ENCODE measurements around the gene ARHGAP15. TPM values are rescaled to one million over a fixed set of nuclear protein-coding genes. Genes with fewer than 3 reads are reported as not detected.

Gene ARHGAP15
- total and polyA plus RNA-seq, 3 experiments from 2014 or later: 41.3 to 328 (median 41.4) TPM

DNA sequence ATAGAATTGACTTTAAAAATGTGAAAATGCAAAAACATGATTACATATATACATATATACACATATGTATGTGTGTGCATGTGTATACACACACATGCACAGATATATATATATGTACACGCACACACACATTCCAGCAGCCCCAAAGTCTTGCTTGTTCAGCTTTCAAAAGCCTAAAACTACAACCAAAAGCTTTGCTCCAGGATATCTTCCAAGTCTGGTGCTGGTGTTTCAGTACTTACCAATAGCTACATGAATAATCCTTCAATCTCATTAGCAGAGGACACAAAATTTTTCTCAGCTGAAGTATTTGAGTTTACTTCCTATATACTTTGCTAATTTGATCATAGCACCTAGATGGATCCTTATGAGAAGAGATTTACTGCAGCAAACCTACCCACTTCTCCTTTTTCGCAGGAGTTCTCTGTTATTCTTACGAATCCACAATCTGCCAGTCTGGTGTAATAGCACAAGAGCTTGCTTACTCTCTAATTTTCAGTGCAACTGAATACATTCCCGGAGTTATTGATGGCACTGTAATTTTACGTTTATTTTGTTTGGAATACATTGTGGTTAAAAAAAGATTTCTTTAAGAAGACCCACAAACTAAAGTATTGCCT, 553.3 kb downstream of the ARHGAP15 start:
- CTCF ChIA-PET: interaction anchor here (0.8 kb wide), 1 partner anchor 12 kb away, joined by 3 read pairs; no protein-coding TSS in a partner anchor
- Mint-ChIP-seq H3K36me3 (peaks cover 0 to 23% (median 6%) of the 10 kb centered on the region in 3 donors), H3K27me3 (no peaks in the 10 kb centered on the region), H3K27ac (peak overlapping the region in 2 of 8 donors; percentile 5 to 18), H3K4me3 (no peak overlapping the region), H3K9me3 (no peaks in the 10 kb centered on the region), H3K4me1 (peaks cover 27 to 75% (median 62%) of the 10 kb centered on the region in 3 donors)
- H3K4me3 ChIP-seq (ENCODE audit: low read length): no peak overlapping the region
- H3K27ac ChIP-seq (ENCODE audit: low read depth, low read length): no peak overlapping the region
- H3K9me3 ChIP-seq (ENCODE audit: low read length): no peaks in the 10 kb centered on the region
- POLR2A ChIA-PET: no interaction called here
- DNase-seq: no peak
- no peaks in the 10 kb centered on the region for H3K4me1 ChIP-seq (ENCODE audit: insufficient read depth, low read length)
- no peaks in the 10 kb centered on the region for H3K36me3 ChIP-seq (ENCODE audit: insufficient read depth, low read length)
- H3K27me3 ChIP-seq (ENCODE audit: insufficient read depth, low read length, poor library complexity, severe bottlenecking): no peaks in the 10 kb centered on the region

DNA sequence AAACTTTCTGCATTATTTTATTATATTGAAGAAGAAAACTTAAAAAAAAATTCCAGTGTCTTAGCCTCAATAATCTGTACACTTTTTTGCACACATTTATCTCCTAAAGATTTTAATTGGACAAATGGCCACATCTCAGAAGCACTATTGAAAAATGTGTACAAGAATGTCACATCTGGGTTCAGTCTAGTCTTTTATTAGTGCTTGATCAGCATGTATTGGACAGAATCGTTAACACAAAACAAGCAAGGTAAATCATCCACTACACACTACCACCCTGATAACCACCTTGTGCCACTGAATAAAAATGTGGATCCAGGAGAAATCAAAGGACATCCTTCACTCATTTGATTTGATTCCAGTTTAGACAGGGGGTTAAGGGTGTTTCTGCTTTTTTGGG, 554.8 kb downstream of the ARHGAP15 start:
- Mint-ChIP-seq H3K4me1 (peaks cover 31 to 74% (median 67%) of the 10 kb centered on the region in 3 donors), H3K4me3 (no peak overlapping the region), H3K9me3 (no peaks in the 10 kb centered on the region), H3K27ac (peak overlapping the region in 2 of 8 donors; percentile 21 to 22), H3K27me3 (no peaks in the 10 kb centered on the region), H3K36me3 (peaks cover 0 to 21% (median 5%) of the 10 kb centered on the region in 3 donors)
- no peak for DNase-seq
- Histone ChIP-seq H3K36me3 (ENCODE audit: insufficient read depth, low read length) (no peaks in the 10 kb centered on the region), H3K4me3 (ENCODE audit: low read length) (no peak overlapping the region), H3K27ac (ENCODE audit: low read depth, low read length) (no peak overlapping the region), H3K27me3 (ENCODE audit: insufficient read depth, low read length, poor library complexity, severe bottlenecking) (no peaks in the 10 kb centered on the region), H3K4me1 (ENCODE audit: insufficient read depth, low read length) (no peaks in the 10 kb centered on the region), H3K9me3 (ENCODE audit: low read length) (no peaks in the 10 kb centered on the region)
- POLR2A ChIA-PET: no interaction called here
- CTCF ChIA-PET: no interaction called here

DNA sequence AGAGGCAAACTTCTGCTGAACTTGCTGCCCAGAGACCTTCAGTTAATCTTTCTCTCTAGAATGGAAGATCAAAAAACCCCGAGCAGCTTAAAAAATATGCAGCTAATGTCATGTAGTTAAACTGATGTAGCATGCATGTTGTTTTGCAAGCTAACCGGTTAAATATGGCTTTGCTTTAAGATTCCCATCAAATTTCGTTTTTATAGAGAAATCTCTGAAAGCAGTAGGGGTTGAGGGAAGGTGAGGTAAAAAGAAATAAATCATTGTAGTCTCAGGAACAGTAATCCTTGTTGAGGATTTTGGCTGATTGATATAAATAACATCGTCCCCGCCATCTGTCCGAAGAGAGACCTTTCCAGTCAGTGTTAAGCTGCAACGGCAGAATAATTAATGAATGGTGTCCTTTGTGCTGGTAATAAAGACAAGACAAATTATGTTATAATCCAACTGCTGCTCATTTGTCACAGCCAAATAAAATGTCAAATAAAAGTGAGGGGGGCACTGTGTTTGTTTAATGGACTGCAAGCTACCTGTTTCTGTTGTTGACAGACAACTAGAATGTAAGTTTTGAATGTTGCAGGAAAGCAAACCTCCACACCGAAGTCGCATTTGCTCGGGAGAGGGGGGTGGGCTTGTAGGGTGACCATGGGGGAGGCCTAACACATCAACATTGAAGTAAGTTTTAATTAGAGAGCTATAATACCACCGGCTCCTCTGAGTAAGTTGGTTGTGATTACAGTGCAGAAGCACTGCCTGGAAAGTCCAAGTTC, 555.5 kb downstream of the ARHGAP15 start:
- no peaks in the 10 kb centered on the region for H3K4me1 ChIP-seq (ENCODE audit: insufficient read depth, low read length)
- no peak overlapping the region for H3K4me3 Mint-ChIP-seq
- CTCF ChIA-PET: no interaction called here

DNA sequence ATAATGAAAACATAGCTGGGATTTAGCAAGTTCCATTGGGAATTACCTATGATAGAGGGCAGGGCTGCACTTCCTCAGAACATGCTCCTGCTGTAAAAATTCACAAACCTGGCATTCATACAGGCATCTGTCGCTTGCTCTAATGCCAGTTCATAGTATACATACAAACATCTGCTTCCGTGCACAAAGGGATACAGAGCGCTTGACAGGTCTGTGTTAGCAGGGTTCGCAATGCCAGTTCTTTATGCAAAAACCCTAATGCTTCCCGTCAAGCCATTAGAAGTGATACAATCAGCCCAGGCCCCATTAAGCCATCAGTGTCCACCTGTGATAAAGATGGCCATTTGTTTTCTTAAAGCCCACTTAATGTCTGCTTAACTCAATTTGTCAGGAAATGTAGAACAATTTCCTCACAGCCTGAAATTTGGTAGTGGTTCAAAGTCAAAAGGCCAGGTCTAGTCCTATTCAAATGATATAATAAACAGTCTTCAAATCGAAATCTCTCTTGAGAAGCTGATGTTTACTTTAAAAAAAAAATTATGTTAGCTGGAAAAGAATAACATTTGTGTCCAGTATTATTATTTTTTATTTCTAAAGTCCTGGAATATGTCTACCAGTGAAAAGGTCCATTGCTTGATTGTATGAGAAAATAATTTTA, 556.3 kb downstream of the ARHGAP15 start:
- H3K36me3 Mint-ChIP-seq: peaks cover 0 to 27% (median 3%) of the 10 kb centered on the region in 3 donors
- H3K9me3 ChIP-seq (ENCODE audit: low read length): no peaks in the 10 kb centered on the region
- CTCF ChIA-PET: interaction anchor here (0.7 to 1.5 kb wide), 3 partner anchors 8 to 116 kb away, joined by 3 read pairs; no protein-coding TSS in a partner anchor
- no peak for DNase-seq
- no peak overlapping the region for H3K4me3 Mint-ChIP-seq
- no peaks in the 10 kb centered on the region for H3K27me3 Mint-ChIP-seq
- no peak overlapping the region for H3K27ac Mint-ChIP-seq
- H3K27ac ChIP-seq (ENCODE audit: low read depth, low read length): no peak overlapping the region
- H3K4me3 ChIP-seq (ENCODE audit: low read length): no peak overlapping the region
- H3K4me1 ChIP-seq (ENCODE audit: insufficient read depth, low read length): no peaks in the 10 kb centered on the region
- H3K4me1 Mint-ChIP-seq: peaks cover 38 to 70% (median 68%) of the 10 kb centered on the region in 3 donors
- no peaks in the 10 kb centered on the region for H3K36me3 ChIP-seq (ENCODE audit: insufficient read depth, low read length)
- POLR2A ChIA-PET: no interaction called here
- no peaks in the 10 kb centered on the region for H3K27me3 ChIP-seq (ENCODE audit: insufficient read depth, low read length, poor library complexity, severe bottlenecking)
- H3K9me3 Mint-ChIP-seq: no peaks in the 10 kb centered on the region

More for the DNA sequence above, 555.5 kb downstream of the ARHGAP15 start:
- POLR2A ChIA-PET: no interaction called here
- no peaks in the 10 kb centered on the region for H3K9me3 ChIP-seq (ENCODE audit: low read length)
- no peaks in the 10 kb centered on the region for H3K36me3 ChIP-seq (ENCODE audit: insufficient read depth, low read length)
- no peaks in the 10 kb centered on the region for H3K9me3 Mint-ChIP-seq
- H3K4me1 Mint-ChIP-seq: peaks cover 37 to 74% (median 70%) of the 10 kb centered on the region in 3 donors
- H3K27ac Mint-ChIP-seq: peak overlapping the region in 1 of 8 donors; percentile 21
- peaks cover 0 to 25% (median 3%) of the 10 kb centered on the region in 3 donors for H3K36me3 Mint-ChIP-seq
- no peak overlapping the region for H3K27ac ChIP-seq (ENCODE audit: low read depth, low read length)
- DNase-seq: no peak
- no peak overlapping the region for H3K4me3 ChIP-seq (ENCODE audit: low read length)
- no peaks in the 10 kb centered on the region for H3K27me3 ChIP-seq (ENCODE audit: insufficient read depth, low read length, poor library complexity, severe bottlenecking)
- no peaks in the 10 kb centered on the region for H3K27me3 Mint-ChIP-seq

DNA sequence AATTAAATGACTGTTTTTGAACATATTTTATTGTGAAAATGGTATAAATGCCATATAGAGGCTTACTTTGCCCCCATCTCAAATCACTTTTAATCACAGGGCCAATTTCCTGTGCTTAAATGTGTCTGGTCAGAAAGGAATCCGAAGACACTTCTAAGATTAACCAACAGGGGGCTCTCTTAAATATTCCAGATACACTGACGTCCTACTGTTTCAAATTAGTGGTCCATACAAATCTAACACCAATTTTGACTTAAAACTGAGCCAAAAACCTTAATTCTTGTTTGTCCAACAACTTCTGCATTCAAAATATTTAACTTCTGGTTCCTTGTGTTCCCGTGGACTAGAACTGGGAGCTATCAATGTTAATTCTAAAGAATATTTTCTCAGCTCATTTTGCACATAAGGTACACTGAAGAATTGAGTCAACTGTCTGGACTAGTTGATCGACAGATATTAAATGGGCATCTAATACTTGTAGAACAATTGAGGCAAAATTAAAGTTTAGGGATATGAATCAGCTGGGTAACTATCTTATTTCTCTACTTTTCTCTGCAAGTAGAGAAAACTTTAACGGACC, 557.5 kb downstream of the ARHGAP15 start:
- Mint-ChIP-seq H3K9me3 (no peaks in the 10 kb centered on the region), H3K4me3 (no peak overlapping the region), H3K27me3 (no peaks in the 10 kb centered on the region), H3K4me1 (peaks cover 38 to 71% (median 69%) of the 10 kb centered on the region in 3 donors), H3K36me3 (peaks cover 4 to 31% (median 7%) of the 10 kb centered on the region in 3 donors), H3K27ac (peak overlapping the region in 2 of 8 donors; percentile 63 to 75)
- no peak overlapping the region for H3K4me3 ChIP-seq (ENCODE audit: low read length)
- H3K27ac ChIP-seq (ENCODE audit: low read depth, low read length): no peak overlapping the region
- H3K36me3 ChIP-seq (ENCODE audit: insufficient read depth, low read length): no peaks in the 10 kb centered on the region
- DNase-seq: no peak
- H3K27me3 ChIP-seq (ENCODE audit: insufficient read depth, low read length, poor library complexity, severe bottlenecking): no peaks in the 10 kb centered on the region
- H3K4me1 ChIP-seq (ENCODE audit: insufficient read depth, low read length): no peaks in the 10 kb centered on the region
- CTCF ChIA-PET: interaction anchor here (0.8 to 1.5 kb wide), 2 partner anchors 15 to 16 kb away, joined by 3 read pairs; no protein-coding TSS in a partner anchor
- POLR2A ChIA-PET: no interaction called here
- no peaks in the 10 kb centered on the region for H3K9me3 ChIP-seq (ENCODE audit: low read length)

DNA sequence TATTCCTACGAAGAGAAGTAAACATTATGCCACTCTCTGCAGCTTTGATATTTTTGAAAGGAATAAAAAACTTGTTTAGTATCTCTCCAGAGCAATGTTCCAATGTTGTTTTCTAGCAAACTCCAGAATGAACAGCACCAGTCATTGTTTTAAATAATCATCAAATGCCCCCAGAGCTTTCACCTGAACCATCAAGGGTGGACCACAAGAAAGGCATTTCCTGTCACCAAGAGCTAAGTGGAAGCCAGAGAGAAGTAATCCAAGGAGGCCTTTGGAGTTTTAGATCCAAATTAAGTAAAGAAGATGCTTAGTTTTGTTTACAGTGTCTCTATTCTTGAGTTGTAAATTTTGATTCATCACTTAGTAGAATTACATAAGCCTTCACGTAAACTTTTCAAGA, 559.0 kb downstream of the ARHGAP15 start:
- Histone ChIP-seq H3K36me3 (ENCODE audit: insufficient read depth, low read length) (no peaks in the 10 kb centered on the region), H3K9me3 (ENCODE audit: low read length) (no peaks in the 10 kb centered on the region), H3K4me1 (ENCODE audit: insufficient read depth, low read length) (no peaks in the 10 kb centered on the region), H3K27me3 (ENCODE audit: insufficient read depth, low read length, poor library complexity, severe bottlenecking) (no peaks in the 10 kb centered on the region), H3K4me3 (ENCODE audit: low read length) (no peak overlapping the region), H3K27ac (ENCODE audit: low read depth, low read length) (no peak overlapping the region)
- CTCF ChIA-PET: no interaction called here
- H3K27ac Mint-ChIP-seq: peak overlapping the region in 2 of 8 donors; percentile 20 to 61
- peaks cover 40 to 80% (median 68%) of the 10 kb centered on the region in 3 donors for H3K4me1 Mint-ChIP-seq
- DNase-seq: no peak
- POLR2A ChIA-PET: no interaction called here
- no peaks in the 10 kb centered on the region for H3K9me3 Mint-ChIP-seq
- no peak overlapping the region for H3K4me3 Mint-ChIP-seq
- no peaks in the 10 kb centered on the region for H3K27me3 Mint-ChIP-seq
- peaks cover 10 to 42% (median 12%) of the 10 kb centered on the region in 3 donors for H3K36me3 Mint-ChIP-seq

DNA sequence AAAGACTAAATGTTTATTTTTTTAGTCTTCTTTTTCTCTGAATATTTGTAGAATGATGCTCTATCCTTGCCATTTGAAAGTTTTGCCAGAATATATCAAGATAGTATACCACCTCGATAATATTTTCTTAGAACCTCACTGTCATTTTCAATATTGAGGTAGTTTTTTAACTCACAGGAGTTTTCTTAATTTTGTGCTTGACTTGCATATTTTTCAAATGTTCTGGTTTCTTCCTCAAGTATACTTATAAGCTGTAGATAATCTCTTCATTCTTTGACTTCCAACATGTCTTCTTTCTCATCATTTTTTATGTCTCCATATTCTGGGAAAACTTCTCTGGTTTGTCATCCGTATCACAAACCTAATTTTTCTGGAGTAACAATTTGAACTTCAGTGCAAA, 559.6 kb downstream of the ARHGAP15 start:
- H3K27ac Mint-ChIP-seq: peak overlapping the region in 1 of 8 donors; percentile 28
- no peak overlapping the region for H3K27ac ChIP-seq (ENCODE audit: low read depth, low read length)
- H3K4me1 ChIP-seq (ENCODE audit: insufficient read depth, low read length): no peaks in the 10 kb centered on the region
- no peak overlapping the region for H3K4me3 ChIP-seq (ENCODE audit: low read length)
- H3K4me1 Mint-ChIP-seq: peaks cover 40 to 81% (median 74%) of the 10 kb centered on the region in 3 donors
- no peak for DNase-seq
- POLR2A ChIA-PET: no interaction called here
- H3K9me3 Mint-ChIP-seq: no peaks in the 10 kb centered on the region
- H3K4me3 Mint-ChIP-seq: no peak overlapping the region
- peaks cover 10 to 44% (median 12%) of the 10 kb centered on the region in 3 donors for H3K36me3 Mint-ChIP-seq
- H3K27me3 Mint-ChIP-seq: no peaks in the 10 kb centered on the region
- CTCF ChIA-PET: no interaction called here
- H3K27me3 ChIP-seq (ENCODE audit: insufficient read depth, low read length, poor library complexity, severe bottlenecking): no peaks in the 10 kb centered on the region
- no peaks in the 10 kb centered on the region for H3K36me3 ChIP-seq (ENCODE audit: insufficient read depth, low read length)
- H3K9me3 ChIP-seq (ENCODE audit: low read length): no peaks in the 10 kb centered on the region

Data from CD8-positive, alpha-beta memory T cell (primary cell).